Erythroblast (primary cell): ENCODE data around the gene RCAN2.

Source experiments
- GATA1 ChIP-seq: IDR thresholded peaks from 2 replicates; pipeline ENCODE4 v1.6.1; 2011; ENCODE audit warnings: low read depth, mild to moderate bottlenecking, control low read depth, low read length, moderate library complexity
- POLR2A ChIP-seq: IDR thresholded peaks from 2 replicates; pipeline ENCODE4 v1.6.1; 2011; ENCODE audit warnings: mild to moderate bottlenecking, low read length

DNA sequence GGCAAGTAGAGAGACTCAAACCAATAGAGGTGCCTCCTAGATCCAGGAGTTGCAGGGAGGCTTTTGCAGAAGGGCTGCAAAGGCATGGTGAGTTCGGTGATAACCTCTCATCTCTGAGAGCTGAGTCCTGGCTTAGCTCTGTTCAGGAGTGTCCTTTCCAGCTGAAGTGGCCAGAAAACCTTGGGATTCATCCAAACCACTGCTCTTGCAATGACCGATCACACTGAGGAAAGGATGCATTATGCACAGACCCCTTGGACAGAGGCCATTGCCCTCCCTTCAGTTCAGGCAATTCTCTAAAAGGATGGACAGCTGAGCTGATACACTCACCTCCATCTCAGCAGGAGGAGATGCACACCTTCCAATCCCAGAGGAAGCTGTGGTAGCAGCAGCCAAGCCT is 161.7 kb downstream of the RCAN2 start:
- TF ChIP-seq POLR2A (no peak), GATA1 (no peak)
